Stimulated activated CD4-positive, alpha-beta T cell treated with anti-CD3 and anti-CD28 coated beads, Interleukin-4, amount 100 ng/mL, for 24 hours (primary cell): ENCODE results near the gene A1BG.
"Not testable (repeated sequence)": the region's sequence is repeated elsewhere in the genome, so short reads cannot be mapped to it uniquely, and the experiment has no call there.

Source experiments
- DNase-seq: peaks from one replicate; pipeline ENCODE4 v3.0.0-alpha.2; 2020

The A1BG gene

GRCh38 chr19:58334691-58335249 lies 18.5 kb downstream of the A1BG start:
- DNase-seq, result no peak

GRCh38 chr19:58332697-58333096 lies 20.6 kb downstream of the A1BG start:
- no peak for DNase-seq

- no peak for DNase-seq
These were observed 22.8 kb downstream of the A1BG start for GRCh38 chr19:58330458-58330857.

GRCh38 chr19:58328999-58329398 lies 24.3 kb downstream of the A1BG start:
- DNase-seq, result no peak

- peak; percentile 91 for DNase-seq
These were observed 26.2 kb downstream of the A1BG start, which contains the start of gene ZSCAN22 for GRCh38 chr19:58326914-58327726. ZSCAN22 (plus strand) TSS chr19:58326994; CDS start chr19:58334803, 7,809 bp downstream.

GRCh38 chr19:58326501-58326913 lies 26.8 kb downstream of the A1BG start:
- DNase-seq, result no peak

- DNase-seq, result no peak
These were observed 27.8 kb downstream of the A1BG start for GRCh38 chr19:58325311-58326022.

GRCh38 chr19:58319241-58319640 lies 34.1 kb downstream of the A1BG start:
- no peak for DNase-seq

GRCh38 chr19:58318297-58318696 lies 35.0 kb downstream of the A1BG start:
- no peak for DNase-seq

GRCh38 chr19:58317476-58318072 lies 35.7 kb downstream of the A1BG start:
- DNase-seq, result no peak

- no peak for DNase-seq
These were observed 37.7 kb downstream of the A1BG start for GRCh38 chr19:58315580-58315979.

- no peak for DNase-seq
These were observed 41.9 kb downstream of the A1BG start for GRCh38 chr19:58311345-58311865.

- not testable (repeated sequence) for DNase-seq
These were observed 42.6 kb downstream of the A1BG start for GRCh38 chr19:58310685-58311084.

GRCh38 chr19:58307736-58308135 lies 45.6 kb downstream of the A1BG start:
- no peak for DNase-seq

- DNase-seq, result no peak
These were observed 47.4 kb downstream of the A1BG start for GRCh38 chr19:58305932-58306323.

- peak; percentile 96 for DNase-seq
These were observed 48.0 kb downstream of the A1BG start, which contains the start of gene ERVK3-1 for GRCh38 chr19:58305065-58305931. ERVK3-1 (plus strand) TSS chr19:58305377; CDS start chr19:58312169, 6,792 bp downstream.

GRCh38 chr19:58304748-58305064 lies 48.6 kb downstream of the A1BG start:
- no peak for DNase-seq

- no peak for DNase-seq
These were observed 49.0 kb downstream of the A1BG start for GRCh38 chr19:58304255-58304654.

- no peak for DNase-seq
These were observed 52.7 kb downstream of the A1BG start for GRCh38 chr19:58300620-58301019.

GRCh38 chr19:58296104-58296503 lies 57.2 kb downstream of the A1BG start:
- no peak for DNase-seq
